Trophoblast cell (in vitro differentiated cells and primary cell): ENCODE data around the gene SMAD4.
"Not testable (repeated sequence)": the region's sequence is repeated elsewhere in the genome, so short reads cannot be mapped to it uniquely, and the experiment has no call there.

Experiments used
- DNase-seq, 2 donors: peaks; one replicate each; pipeline ENCODE4 v3.0.0-alpha.2; 2016
- H2AFZ ChIP-seq: 2 replicates; pipeline ENCODE4 v1.6.1; 2013; ENCODE audit warnings: low read length, moderate library complexity, mild to moderate bottlenecking; ENCODE audit not compliant: insufficient read depth, poor library complexity
- H2AK5ac ChIP-seq: 2 replicates; pipeline ENCODE4 v1.6.1; 2013; ENCODE audit warnings: mild to moderate bottlenecking, low read length
- H2BK120ac ChIP-seq: 2 replicates; pipeline ENCODE4 v1.6.1; 2013; ENCODE audit warnings: low read length, mild to moderate bottlenecking, moderate library complexity; ENCODE audit not compliant: insufficient read depth, poor library complexity
- H2BK12ac ChIP-seq: 2 replicates; pipeline ENCODE4 v1.6.1; 2013; ENCODE audit warnings: mild to moderate bottlenecking, low read length, moderate library complexity
- H2BK5ac ChIP-seq: 2 replicates; pipeline ENCODE4 v1.6.1; 2013; ENCODE audit warnings: low read length, low read depth, moderate library complexity, mild to moderate bottlenecking; ENCODE audit not compliant: poor library complexity
- H3K14ac ChIP-seq: 2 replicates; pipeline ENCODE4 v1.6.1; 2013; ENCODE audit warnings: mild to moderate bottlenecking, low read length
- H3K18ac ChIP-seq: 2 replicates; pipeline ENCODE4 v1.6.1; 2013; ENCODE audit warnings: mild to moderate bottlenecking, low read length
- H3K23ac ChIP-seq: 2 replicates; pipeline ENCODE4 v1.6.1; 2013; ENCODE audit warnings: low read length
- H3K27ac ChIP-seq: 2 replicates; pipeline ENCODE4 v1.5.1; 2013; ENCODE audit warnings: low read depth, mild to moderate bottlenecking, inconsistent platforms, low read length, moderate library complexity
- H3K27me3 ChIP-seq: 2 replicates; pipeline ENCODE4 v1.6.1; 2013; ENCODE audit warnings: inconsistent platforms, mild to moderate bottlenecking, low read length, moderate library complexity; ENCODE audit not compliant: insufficient read depth
- H3K36me3 ChIP-seq, 2 experiments: 1 replicate in 1 of 2; 2 replicates in 1 of 2; pipeline ENCODE4 v1.6.1; 2013; ENCODE audit warnings: low read length in 2 of 2, mild to moderate bottlenecking in 2 of 2, moderate library complexity in 1 of 2; ENCODE audit not compliant: insufficient read depth in 2 of 2, control insufficient read depth in 1 of 2
- H3K4ac ChIP-seq: 2 replicates; pipeline ENCODE4 v1.6.1; 2013; ENCODE audit warnings: low read depth, mild to moderate bottlenecking, low read length, moderate library complexity
- H3K4me1 ChIP-seq, 2 experiments: 1 replicate in 1 of 2; 2 replicates in 1 of 2; pipeline ENCODE4 v1.6.1; 2013; ENCODE audit warnings: low read length in 2 of 2, mild to moderate bottlenecking in 2 of 2, moderate library complexity in 1 of 2; ENCODE audit not compliant: insufficient read depth in 2 of 2, control insufficient read depth in 1 of 2
- H3K4me2 ChIP-seq: 2 replicates; pipeline ENCODE4 v1.6.1; 2013; ENCODE audit warnings: inconsistent platforms, mild to moderate bottlenecking, low read length, moderate library complexity
- H3K4me3 ChIP-seq: 2 replicates; pipeline ENCODE4 v1.5.1; 2013; ENCODE audit warnings: mild to moderate bottlenecking, low read depth, low read length, inconsistent platforms
- H3K79me1 ChIP-seq: one replicate; pipeline ENCODE4 v1.6.1; 2013; ENCODE audit warnings: low read length
- H3K79me2 ChIP-seq: 2 replicates; pipeline ENCODE4 v1.6.1; 2013; ENCODE audit warnings: low read length, mild to moderate bottlenecking; ENCODE audit not compliant: control insufficient read depth, insufficient read depth, poor library complexity
- H3K9ac ChIP-seq: 2 replicates; pipeline ENCODE4 v1.6.1; 2013; ENCODE audit warnings: mild to moderate bottlenecking, low read length
- H3K9me3 ChIP-seq: 2 replicates; pipeline ENCODE4 v1.6.1; 2013; ENCODE audit warnings: low read depth, mild to moderate bottlenecking, control low read depth, inconsistent platforms, low read length; ENCODE audit not compliant: insufficient read depth
- H4K12ac ChIP-seq: 2 replicates; pipeline ENCODE4 v1.6.1; 2013; ENCODE audit warnings: low read depth, mild to moderate bottlenecking, low read length, moderate library complexity
- H4K8ac ChIP-seq: 2 replicates; pipeline ENCODE4 v1.6.1; 2013; ENCODE audit warnings: low read depth, mild to moderate bottlenecking, low read length, moderate library complexity
- H4K91ac ChIP-seq: one replicate; pipeline ENCODE4 v1.6.1; 2013; ENCODE audit warnings: low read depth, mild to moderate bottlenecking, low read length, moderate library complexity
- WGBS: extraction: QIAGEN DNeasy Blood & Tissue Kit; methylation state at CpG from one replicate; pipeline ENCODE4 v1.1.7; 2013; ENCODE audit warnings: missing lambda C conversion rate; ENCODE audit not compliant: insufficient read length, insufficient coverage; ENCODE audit errors: extremely low coverage; 5-methylcytosine and 5-hydroxymethylcytosine counted together

The SMAD4 gene

GRCh38 chr18:50994031-50994430, 36.0 kb upstream of the SMAD4 start:
- Histone ChIP-seq H3K4ac (no peak overlapping the region), H3K9ac (no peak overlapping the region), H2AFZ (no peak overlapping the region), H3K27me3 (no peaks in the 10 kb centered on the region), H3K4me2 (no peak overlapping the region), H3K18ac (no peak overlapping the region), H4K8ac (no peak overlapping the region), H3K23ac (no peak overlapping the region), H3K4me3 (no peak overlapping the region), H4K12ac (no peak overlapping the region), H3K27ac (no peak overlapping the region), H2BK120ac (no peak overlapping the region), H3K4me1 (peaks cover 0 to 6% of the 10 kb centered on the region in 2 experiments), H3K79me1 (no peaks in the 10 kb centered on the region), H3K14ac (no peak overlapping the region), H3K36me3 (peaks cover 0 to 2% of the 10 kb centered on the region in 2 experiments), H2BK5ac (no peak overlapping the region), H2BK12ac (no peak overlapping the region), H2AK5ac (no peak overlapping the region), H3K9me3 (no peaks in the 10 kb centered on the region), H4K91ac (no peak overlapping the region), H3K79me2 (no peaks in the 10 kb centered on the region)
- DNase-seq, result no peak
- no CpG with 5 or more reads among the region's 2 CpGs for WGBS

GRCh38 chr18:51003174-51003573, 26.8 kb upstream of the SMAD4 start:
- H3K4me2 ChIP-seq, H3K4ac ChIP-seq, H2BK12ac ChIP-seq, H3K14ac ChIP-seq, H3K4me3 ChIP-seq, H3K9me3 ChIP-seq, H2AK5ac ChIP-seq, H3K9ac ChIP-seq, H3K23ac ChIP-seq, H3K27me3 ChIP-seq, H4K91ac ChIP-seq, DNase-seq, H4K8ac ChIP-seq, H2BK5ac ChIP-seq, H3K27ac ChIP-seq, H2BK120ac ChIP-seq, H2AFZ ChIP-seq, H4K12ac ChIP-seq, H3K18ac ChIP-seq, H3K79me2 ChIP-seq, H3K36me3 ChIP-seq: not testable (repeated sequence)
- H3K79me1 ChIP-seq, result peaks cover 11% of the 10 kb centered on the region
- no CpG with 5 or more reads among the region's 2 CpGs for WGBS
- H3K4me1 ChIP-seq, result peaks cover 15 to 17% of the 10 kb centered on the region in 2 experiments

GRCh38 chr18:51006061-51006818, 23.8 kb upstream of the SMAD4 start:
- Histone ChIP-seq H4K12ac (no peak overlapping the region), H2AK5ac (peak overlapping the region; percentile 75), H4K91ac (peak overlapping the region; percentile 71), H2BK12ac (peak overlapping the region; percentile 95), H3K4me2 (peak overlapping the region; percentile 50), H2BK5ac (peak overlapping the region; percentile 88), H3K4ac (peak overlapping the region; percentile 64), H3K9me3 (no peaks in the 10 kb centered on the region), H2BK120ac (peak overlapping the region; percentile 89), H3K4me1 (peaks cover 19 to 24% of the 10 kb centered on the region in 2 experiments), H3K4me3 (no peak overlapping the region), H3K9ac (no peak overlapping the region), H3K79me2 (no peaks in the 10 kb centered on the region), H3K27me3 (no peaks in the 10 kb centered on the region), H3K18ac (peak overlapping the region; percentile 70), H2AFZ (no peak overlapping the region), H3K14ac (peak overlapping the region; percentile 63), H3K27ac (peak overlapping the region; percentile 94), H3K79me1 (peaks cover 13% of the 10 kb centered on the region), H3K23ac (no peak overlapping the region), H4K8ac (peak overlapping the region; percentile 52), H3K36me3 (no peaks in the 10 kb centered on the region)
- peak; percentile 92 to 98 for DNase-seq
- WGBS, result no CpG with 5 or more reads among the region's 5 CpGs

GRCh38 chr18:51006948-51007789, 22.8 kb upstream of the SMAD4 start:
- Histone ChIP-seq H2BK12ac (no peak overlapping the region), H3K4ac (no peak overlapping the region), H3K9me3 (no peaks in the 10 kb centered on the region), H3K79me1 (peaks cover 13% of the 10 kb centered on the region), H2BK120ac (peak overlapping the region; percentile 84), H3K18ac (no peak overlapping the region), H3K9ac (no peak overlapping the region), H3K27me3 (no peaks in the 10 kb centered on the region), H3K4me2 (peak overlapping the region; percentile 56), H3K4me1 (peaks cover 19 to 24% of the 10 kb centered on the region in 2 experiments), H3K27ac (peak overlapping the region; percentile 94), H3K4me3 (no peak overlapping the region), H2AK5ac (no peak overlapping the region), H4K12ac (no peak overlapping the region), H2BK5ac (peak overlapping the region; percentile 81), H2AFZ (no peak overlapping the region), H4K91ac (peak overlapping the region; percentile 50), H3K79me2 (no peaks in the 10 kb centered on the region), H4K8ac (no peak overlapping the region), H3K14ac (no peak overlapping the region), H3K23ac (no peak overlapping the region), H3K36me3 (no peaks in the 10 kb centered on the region)
- no CpG with 5 or more reads among the region's 13 CpGs for WGBS
- DNase-seq, result peak; percentile 77 to 80
